ENCODE results near the gene HPCA. TPM values are rescaled to one million over a fixed set of nuclear protein-coding genes. Genes with fewer than 3 reads are reported as not detected.

The HPCA gene
- total RNA-seq, 1 experiment from 2014 or later = 1.2 TPM

DNA sequence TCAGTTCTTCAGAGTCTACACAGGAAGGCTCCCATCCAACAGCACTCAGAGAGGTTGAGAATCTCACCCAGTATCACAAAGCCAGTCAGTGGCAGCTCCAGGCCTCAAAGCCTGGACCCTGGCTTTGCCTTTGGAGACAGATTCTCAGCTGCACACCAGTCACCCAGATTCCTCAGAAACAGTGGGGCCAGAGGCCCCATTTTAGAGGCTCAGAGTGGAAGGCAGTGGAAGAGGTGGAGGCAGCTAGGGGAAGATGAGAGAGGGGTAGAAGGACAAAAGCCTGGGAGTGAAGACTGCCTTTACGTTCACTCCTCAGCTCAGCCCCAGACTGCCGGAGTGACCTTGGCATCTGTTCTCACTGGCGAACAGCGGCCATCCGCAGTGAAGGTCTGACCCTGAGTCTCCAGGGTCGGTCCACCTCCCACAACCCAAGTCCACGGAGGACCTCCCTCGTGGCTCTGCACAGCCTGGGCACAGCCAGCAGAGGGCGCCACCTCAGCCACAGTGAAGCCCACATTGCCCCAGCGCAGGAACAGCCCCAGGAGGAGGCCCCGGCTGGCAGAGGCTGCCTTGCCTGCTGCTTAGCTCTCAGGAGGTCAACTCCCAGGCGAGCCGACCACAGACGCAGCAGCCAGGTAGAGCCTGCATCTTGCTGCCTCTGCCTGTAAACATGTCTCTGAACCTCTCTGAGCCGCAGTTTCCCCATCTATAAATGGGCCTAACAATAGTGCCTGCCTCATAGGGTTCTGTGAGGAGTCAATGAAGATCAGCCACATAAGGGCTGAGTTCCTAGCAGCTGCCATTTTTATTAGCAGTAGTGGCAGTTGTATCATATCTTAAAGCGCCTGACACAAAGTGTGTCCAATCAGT, 9.7 kb upstream of the HPCA start:
- H3K27me3 ChIP-seq (ENCODE audit: control insufficient read depth, insufficient read depth, low read length) = peaks cover 4% of the 10 kb centered on the region
- intact Hi-C loops (cut with micrococcal nuclease; ENCODE audit: unreplicated experiment) = loop anchor here (10.0 kb wide), 2 partner anchors 208 to 432 kb away; partner anchors contain the start of gene AZIN2
- ATAC-seq (peak; percentile 71), DNase-seq (ENCODE audit: low read depth, low spot score) (peak; percentile 35)
- BruUV-seq (replicated peaks) = no TSS peak
- in situ Hi-C loops (cut with HindIII; ENCODE audit: low pct_unique_long_range_greater_than_20kb, low sequenced_read_pairs) = no loop called here
- ChIA-PET CTCF (interaction anchor here (0.6 to 1.0 kb wide), 4 partner anchors 57 to 210 kb away, joined by 3 to 9 read pairs (median 6); no protein-coding TSS in a partner anchor), POLR2A (interaction anchor here (0.6 kb wide), 3 partner anchors 52 to 299 kb away, joined by 4 to 6 read pairs (median 4); no protein-coding TSS in a partner anchor)
- no peak overlapping the region for H3K4me3 ChIP-seq (ENCODE audit: low read depth in 2 of 2, low read length in 2 of 2)
- no peak overlapping the region for H3K27ac ChIP-seq (ENCODE audit: low read length)
- no peaks in the 10 kb centered on the region for H3K36me3 ChIP-seq (ENCODE audit: control insufficient read depth, insufficient read depth, low read length)
- H3K9me3 ChIP-seq (ENCODE audit: control insufficient read depth, insufficient read depth, low read depth, low read length) = no peaks in the 10 kb centered on the region
- TF ChIP-seq POLR2AphosphoS5 (IDR thresholded peaks at IDR 0.05; ENCODE audit: low read depth, low read length) = no peak
- TF ChIP-seq, protein P1, sequence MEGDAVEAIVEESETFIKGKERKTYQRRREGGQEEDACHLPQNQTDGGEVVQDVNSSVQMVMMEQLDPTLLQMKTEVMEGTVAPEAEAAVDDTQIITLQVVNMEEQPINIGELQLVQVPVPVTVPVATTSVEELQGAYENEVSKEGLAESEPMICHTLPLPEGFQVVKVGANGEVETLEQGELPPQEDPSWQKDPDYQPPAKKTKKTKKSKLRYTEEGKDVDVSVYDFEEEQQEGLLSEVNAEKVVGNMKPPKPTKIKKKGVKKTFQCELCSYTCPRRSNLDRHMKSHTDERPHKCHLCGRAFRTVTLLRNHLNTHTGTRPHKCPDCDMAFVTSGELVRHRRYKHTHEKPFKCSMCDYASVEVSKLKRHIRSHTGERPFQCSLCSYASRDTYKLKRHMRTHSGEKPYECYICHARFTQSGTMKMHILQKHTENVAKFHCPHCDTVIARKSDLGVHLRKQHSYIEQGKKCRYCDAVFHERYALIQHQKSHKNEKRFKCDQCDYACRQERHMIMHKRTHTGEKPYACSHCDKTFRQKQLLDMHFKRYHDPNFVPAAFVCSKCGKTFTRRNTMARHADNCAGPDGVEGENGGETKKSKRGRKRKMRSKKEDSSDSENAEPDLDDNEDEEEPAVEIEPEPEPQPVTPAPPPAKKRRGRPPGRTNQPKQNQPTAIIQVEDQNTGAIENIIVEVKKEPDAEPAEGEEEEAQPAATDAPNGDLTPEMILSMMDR (IDR thresholded peaks at IDR 0.05) = peak; percentile 97
- TF ChIP-seq, protein P2, sequence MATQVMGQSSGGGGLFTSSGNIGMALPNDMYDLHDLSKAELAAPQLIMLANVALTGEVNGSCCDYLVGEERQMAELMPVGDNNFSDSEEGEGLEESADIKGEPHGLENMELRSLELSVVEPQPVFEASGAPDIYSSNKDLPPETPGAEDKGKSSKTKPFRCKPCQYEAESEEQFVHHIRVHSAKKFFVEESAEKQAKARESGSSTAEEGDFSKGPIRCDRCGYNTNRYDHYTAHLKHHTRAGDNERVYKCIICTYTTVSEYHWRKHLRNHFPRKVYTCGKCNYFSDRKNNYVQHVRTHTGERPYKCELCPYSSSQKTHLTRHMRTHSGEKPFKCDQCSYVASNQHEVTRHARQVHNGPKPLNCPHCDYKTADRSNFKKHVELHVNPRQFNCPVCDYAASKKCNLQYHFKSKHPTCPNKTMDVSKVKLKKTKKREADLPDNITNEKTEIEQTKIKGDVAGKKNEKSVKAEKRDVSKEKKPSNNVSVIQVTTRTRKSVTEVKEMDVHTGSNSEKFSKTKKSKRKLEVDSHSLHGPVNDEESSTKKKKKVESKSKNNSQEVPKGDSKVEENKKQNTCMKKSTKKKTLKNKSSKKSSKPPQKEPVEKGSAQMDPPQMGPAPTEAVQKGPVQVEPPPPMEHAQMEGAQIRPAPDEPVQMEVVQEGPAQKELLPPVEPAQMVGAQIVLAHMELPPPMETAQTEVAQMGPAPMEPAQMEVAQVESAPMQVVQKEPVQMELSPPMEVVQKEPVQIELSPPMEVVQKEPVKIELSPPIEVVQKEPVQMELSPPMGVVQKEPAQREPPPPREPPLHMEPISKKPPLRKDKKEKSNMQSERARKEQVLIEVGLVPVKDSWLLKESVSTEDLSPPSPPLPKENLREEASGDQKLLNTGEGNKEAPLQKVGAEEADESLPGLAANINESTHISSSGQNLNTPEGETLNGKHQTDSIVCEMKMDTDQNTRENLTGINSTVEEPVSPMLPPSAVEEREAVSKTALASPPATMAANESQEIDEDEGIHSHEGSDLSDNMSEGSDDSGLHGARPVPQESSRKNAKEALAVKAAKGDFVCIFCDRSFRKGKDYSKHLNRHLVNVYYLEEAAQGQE (IDR thresholded peaks at IDR 0.05; ENCODE audit: insufficient read depth in 1 of 2, low read depth in 2 of 2, low read length in 1 of 2) = peak in 1 of 2 experiments; percentile 72; a peak in 1 of 4 replicates
- peaks cover 4% of the 10 kb centered on the region for H3K4me1 ChIP-seq (ENCODE audit: control insufficient read depth, insufficient read depth, low read length)

DNA sequence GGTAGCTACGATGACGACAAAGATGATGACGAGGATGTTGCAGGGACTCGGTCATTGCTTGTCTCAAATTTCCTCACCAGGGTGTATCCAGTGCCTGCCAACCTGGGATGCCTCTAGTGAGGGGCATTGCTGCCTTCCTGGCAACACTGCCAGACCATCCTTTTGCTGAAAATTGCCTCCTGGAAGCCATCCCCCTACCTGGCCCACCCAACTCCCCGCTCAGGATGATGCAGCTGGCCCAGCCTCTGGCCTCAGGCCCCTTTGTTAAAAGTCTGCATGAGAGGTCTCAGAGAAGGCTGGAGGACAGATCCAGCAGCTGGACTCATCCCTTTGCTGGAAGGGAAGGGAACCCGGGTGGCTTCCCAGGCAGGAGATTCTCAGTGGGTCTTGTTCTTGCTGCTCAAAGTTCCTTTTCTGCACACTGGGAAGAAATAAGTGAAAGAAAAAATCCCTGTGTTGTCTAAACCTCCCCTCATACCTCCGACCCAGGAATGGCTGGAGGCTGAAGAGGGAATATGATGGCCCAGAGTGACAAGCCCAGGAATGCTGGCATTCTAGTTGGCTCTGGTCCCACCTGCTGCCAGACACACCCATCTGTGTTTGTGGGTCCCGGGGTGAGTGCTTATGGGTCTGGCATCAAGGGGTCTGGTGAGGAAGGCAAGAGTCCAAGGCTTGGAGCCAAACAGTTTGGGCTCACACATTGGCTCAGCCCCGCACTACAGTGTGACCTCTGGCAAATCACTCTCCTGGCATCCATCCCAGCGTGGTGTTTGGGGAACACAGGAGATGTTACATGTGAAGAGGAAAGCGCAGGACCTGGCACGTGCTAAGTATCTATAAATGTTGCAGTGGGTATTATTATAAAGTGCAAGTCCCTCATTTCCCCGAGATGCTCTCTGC, 8.8 kb upstream of the HPCA start:
- no TSS peak for BruUV-seq (replicated peaks)
- ATAC-seq (no peak), DNase-seq (ENCODE audit: low read depth, low spot score) (no peak)
- CTCF ChIA-PET = no interaction called here
- no peaks in the 10 kb centered on the region for H3K36me3 ChIP-seq (ENCODE audit: control insufficient read depth, insufficient read depth, low read length)
- intact Hi-C loops (cut with micrococcal nuclease; ENCODE audit: unreplicated experiment) (loop anchor here (10.0 kb wide), 2 partner anchors 207 to 433 kb away; partner anchors contain the start of gene AZIN2), in situ Hi-C loops (cut with HindIII; ENCODE audit: low pct_unique_long_range_greater_than_20kb, low sequenced_read_pairs) (no loop called here)
- no peak overlapping the region for H3K27ac ChIP-seq (ENCODE audit: low read length)
- peaks cover 6% of the 10 kb centered on the region for H3K4me1 ChIP-seq (ENCODE audit: control insufficient read depth, insufficient read depth, low read length)
- no peak overlapping the region for H3K4me3 ChIP-seq (ENCODE audit: low read depth in 2 of 2, low read length in 2 of 2)
- no peaks in the 10 kb centered on the region for H3K9me3 ChIP-seq (ENCODE audit: control insufficient read depth, insufficient read depth, low read depth, low read length)
- H3K27me3 ChIP-seq (ENCODE audit: control insufficient read depth, insufficient read depth, low read length) = peaks cover 4% of the 10 kb centered on the region
- TF ChIP-seq POLR2AphosphoS5 (IDR thresholded peaks at IDR 0.05; ENCODE audit: low read depth, low read length) = no peak
- TF ChIP-seq, protein P1 (IDR thresholded peaks at IDR 0.05) = no peak
- no peak for TF ChIP-seq TCF7L2 (IDR thresholded peaks at IDR 0.05; ENCODE audit: low read depth, low read length)
- TF ChIP-seq, protein P2 (IDR thresholded peaks at IDR 0.05; ENCODE audit: insufficient read depth in 1 of 2, low read depth in 2 of 2, low read length in 1 of 2) = no peak
- no peak for TF ChIP-seq SIN3A (IDR thresholded peaks at IDR 0.05; ENCODE audit: borderline replicate concordance, insufficient read depth, low read depth, low read length)
- POLR2A ChIA-PET = interaction anchor here (0.6 kb wide), 1 partner anchor 53 kb away, joined by 6 read pairs; no protein-coding TSS in a partner anchor
